HG02938 (cell line): ENCODE data around the gene CHST12.
"Not testable (repeated sequence)": the region's sequence is repeated elsewhere in the genome, so short reads cannot be mapped to it uniquely, and the experiment has no call there.

Experiments
- ATAC-seq: cut with Tn5 transposase; IDR thresholded peaks from one replicate; pipeline ENCODE4 v1.9.1; 2021; ENCODE audit warnings: mild to moderate bottlenecking, moderate library complexity; ENCODE audit not compliant: unreplicated experiment

The CHST12 gene

DNA sequence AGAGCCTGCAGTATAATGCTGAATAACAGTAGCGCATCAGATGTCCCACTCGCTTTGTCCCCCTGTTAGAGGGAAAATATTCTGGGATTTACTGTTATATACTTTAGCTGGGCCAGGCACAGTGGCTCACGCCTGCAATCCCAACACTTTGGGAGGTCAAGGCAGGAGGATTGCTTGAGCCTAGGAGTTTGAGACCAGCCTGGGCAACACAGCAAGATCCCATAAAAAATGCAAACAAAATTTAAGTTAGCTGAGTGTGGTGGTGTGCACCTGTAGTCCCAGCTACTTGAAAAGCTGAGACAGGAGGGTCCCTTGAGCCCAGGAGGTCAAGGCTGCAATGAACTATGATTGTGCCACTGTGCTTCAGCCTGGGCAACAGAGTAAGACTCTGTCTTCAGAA, 50.4 kb downstream of the CHST12 start:
- not testable (repeated sequence) for ATAC-seq

- ATAC-seq, result no peak
Measured at GRCh38 chr7:2459674-2460073, 56.3 kb downstream of the CHST12 start.

GRCh38 chr7:2460188-2460587, 56.8 kb downstream of the CHST12 start:
- no peak for ATAC-seq

DNA sequence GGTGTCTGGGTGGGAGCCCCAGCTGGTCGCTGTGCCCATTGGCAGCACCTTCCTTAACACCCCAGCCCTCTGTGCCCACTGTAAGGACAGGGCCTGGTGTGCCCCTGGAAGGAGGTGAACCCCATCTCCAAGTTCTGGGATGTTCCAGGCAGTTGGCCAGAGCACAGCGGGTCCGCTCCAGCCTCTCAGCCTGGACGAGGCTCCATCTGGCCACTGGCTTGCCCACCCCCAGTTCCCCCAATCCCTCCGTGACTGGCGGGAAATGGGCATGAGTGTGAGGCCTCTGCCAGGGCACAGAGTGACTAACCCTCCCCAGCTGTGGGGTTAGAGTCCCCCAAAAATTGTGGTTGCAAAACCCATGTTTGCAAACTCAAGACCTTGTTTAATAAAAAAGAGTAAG, 57.2 kb downstream of the CHST12 start:
- no peak for ATAC-seq

GRCh38 chr7:2461268-2462026, 58.0 kb downstream of the CHST12 start:
- no peak for ATAC-seq

GRCh38 chr7:2462731-2463130, 59.3 kb downstream of the CHST12 start:
- no peak for ATAC-seq

DNA sequence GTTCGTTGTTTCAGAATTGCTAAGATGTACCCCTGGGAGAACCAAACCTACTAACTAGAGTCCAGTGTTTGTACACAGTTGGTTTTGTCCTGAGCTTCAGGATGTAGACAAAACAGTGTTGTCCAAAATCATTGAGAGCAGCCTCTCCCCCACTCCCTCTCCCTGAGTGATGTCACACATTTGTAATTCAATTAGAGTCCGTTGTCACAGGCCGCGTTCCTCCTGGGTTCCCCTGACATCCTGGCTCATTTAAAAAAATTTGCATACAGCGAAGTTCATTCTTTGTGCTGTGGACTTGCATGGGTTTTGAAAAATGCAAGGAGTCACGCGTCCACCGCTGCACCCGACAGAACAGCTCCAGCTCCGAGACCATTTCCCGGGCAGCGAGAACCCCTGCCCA, 62.5 kb downstream of the CHST12 start:
- no peak for ATAC-seq

DNA sequence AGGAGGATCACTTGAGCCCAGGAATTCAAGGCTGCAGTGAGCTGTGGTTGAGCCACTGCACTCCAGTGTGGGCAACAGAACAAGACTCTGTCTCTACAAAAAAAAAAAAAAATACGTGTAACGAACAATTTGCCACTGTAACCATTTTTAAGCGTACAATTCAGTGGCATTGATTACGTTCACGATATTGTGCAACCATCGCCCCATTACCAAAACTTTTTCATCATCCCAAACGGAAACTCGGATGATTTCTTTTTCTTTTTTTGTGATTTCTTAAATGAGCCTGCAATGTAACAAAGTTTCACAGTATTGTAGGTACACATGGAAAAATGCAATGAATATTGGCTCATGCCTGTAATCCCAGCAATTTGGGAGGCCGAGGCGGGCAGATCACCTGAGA, 63.3 kb downstream of the CHST12 start:
- ATAC-seq, result no peak

- ATAC-seq, result no peak
Measured at GRCh38 chr7:2468227-2468626, 64.8 kb downstream of the CHST12 start.

DNA sequence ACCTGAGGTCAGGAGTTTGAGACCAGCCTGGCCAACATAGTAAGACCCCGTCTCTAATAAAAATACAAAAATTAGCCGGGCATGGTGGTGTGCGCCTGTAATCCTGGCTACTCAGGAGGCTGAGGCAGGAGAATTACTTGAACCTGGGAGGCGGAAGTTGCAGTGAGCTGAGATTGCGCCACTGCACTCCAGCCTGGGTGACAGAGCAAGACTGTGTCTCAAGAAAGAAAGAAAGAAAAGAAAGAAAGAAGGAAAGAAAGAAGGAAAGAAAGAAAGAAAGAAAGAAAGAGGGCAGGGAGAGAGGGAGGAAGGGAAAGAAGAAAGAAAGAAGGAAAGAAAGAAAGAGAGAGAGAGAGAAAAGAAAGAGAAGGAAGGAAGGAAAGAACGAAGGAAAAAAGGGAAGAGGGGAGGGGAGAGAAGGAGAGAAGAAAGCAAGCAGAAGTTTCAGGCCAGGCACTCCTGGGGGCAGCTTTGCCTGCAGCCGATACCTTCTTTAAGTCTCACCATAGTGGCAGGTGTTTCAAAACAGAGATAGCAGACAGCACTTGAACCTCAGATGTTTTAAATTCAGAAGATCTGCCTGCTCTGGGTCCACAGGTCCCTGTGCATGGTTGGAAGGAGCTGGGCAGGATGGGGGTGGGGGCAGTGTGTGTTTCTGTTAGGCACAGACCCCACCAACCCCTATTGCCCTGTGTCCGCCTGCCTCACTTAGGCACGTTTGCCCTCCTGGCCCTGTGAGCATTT, 66.2 kb downstream of the CHST12 start:
- ATAC-seq, result not testable (repeated sequence)

- no peak for ATAC-seq
Measured at GRCh38 chr7:2470204-2471021, 67.0 kb downstream of the CHST12 start.

DNA sequence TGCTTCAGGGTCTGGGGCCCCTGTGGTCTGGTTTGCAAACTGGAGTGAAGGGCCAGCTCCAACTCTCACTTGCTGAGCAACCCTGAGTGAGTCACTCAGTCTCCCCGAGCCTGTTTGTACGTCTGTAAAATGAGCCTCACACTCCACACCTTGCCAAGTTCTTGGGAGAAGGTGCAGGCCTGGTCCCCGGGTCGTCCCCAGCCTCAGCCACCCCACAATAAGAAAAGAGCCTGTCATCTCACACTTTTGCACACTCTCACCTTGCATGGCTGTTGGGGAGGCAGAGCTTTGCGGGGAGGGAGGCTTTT, 67.6 kb downstream of the CHST12 start:
- no peak for ATAC-seq

- ATAC-seq, result no peak
Measured at GRCh38 chr7:2471396-2471795, 68.0 kb downstream of the CHST12 start.

GRCh38 chr7:2472739-2473138, 69.3 kb downstream of the CHST12 start:
- no peak for ATAC-seq

- no peak for ATAC-seq
Measured at GRCh38 chr7:2473496-2474180, 70.2 kb downstream of the CHST12 start.

DNA sequence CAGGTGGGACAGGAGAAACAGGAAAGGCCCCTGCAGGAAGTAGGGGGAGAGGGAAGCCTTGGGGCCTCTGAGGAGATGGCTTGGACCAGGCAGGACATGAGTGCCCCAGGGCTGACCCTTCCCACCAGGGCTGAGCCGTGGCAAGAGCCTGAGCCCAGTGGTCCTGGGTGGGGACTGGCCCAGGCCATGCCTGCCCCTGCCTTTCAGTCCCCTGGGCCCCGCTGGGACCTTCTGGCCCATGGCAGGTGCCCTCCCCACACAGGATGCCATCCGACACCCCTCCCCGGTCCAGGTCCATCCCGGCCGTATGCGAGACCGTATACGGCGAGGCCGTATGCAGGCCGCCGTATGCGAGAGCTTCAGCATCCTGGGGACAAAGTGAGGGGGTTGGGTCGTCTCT, 70.8 kb downstream of the CHST12 start:
- ATAC-seq, result no peak

- no peak for ATAC-seq
Measured at GRCh38 chr7:2474813-2475677, 71.6 kb downstream of the CHST12 start.

DNA sequence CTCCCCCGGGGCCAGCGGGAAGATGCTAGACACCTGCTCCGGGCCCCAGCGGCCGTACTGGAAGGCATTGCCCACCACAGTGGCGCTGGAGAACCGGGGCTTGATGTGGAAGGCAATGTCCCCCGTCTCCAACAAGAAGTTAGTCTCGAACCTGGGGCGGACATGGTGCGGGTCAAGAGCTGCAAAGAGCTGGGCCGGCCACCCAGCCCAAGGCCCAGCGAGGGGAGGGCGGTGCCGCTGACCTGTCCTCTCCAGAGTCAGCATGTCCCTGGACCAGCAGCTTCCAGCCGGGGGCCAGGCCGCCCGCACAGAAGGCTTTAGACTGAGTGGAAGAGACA, 72.2 kb downstream of the CHST12 start:
- no peak for ATAC-seq

DNA sequence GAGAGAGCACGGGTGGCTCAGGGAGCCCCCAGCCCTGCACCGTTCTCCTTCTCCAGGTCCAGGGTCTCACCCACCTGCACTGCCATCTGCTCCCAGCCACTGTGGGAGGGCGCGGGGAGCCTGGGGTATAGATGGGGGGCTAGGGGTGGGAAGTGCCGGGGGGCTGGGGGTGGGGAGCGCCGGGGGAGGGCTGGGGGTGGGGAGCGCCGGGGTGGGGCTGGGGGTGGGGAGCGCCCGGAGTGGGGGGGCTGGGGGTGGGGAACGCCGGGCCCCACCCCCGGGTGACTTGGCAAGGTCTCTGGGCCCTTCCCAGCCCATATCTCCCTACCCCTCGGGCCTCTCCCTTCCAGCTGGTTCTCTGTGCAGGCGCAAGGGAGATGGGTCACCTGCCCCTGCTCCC, 72.9 kb downstream of the CHST12 start, which contains the start of gene GRIFIN:
Gene GRIFIN, minus strand, starts transcription at position 101 of the 400 bp plus-strand sequence. Its CDS starts 15 bp downstream, at position 86.
- ATAC-seq, result no peak

DNA sequence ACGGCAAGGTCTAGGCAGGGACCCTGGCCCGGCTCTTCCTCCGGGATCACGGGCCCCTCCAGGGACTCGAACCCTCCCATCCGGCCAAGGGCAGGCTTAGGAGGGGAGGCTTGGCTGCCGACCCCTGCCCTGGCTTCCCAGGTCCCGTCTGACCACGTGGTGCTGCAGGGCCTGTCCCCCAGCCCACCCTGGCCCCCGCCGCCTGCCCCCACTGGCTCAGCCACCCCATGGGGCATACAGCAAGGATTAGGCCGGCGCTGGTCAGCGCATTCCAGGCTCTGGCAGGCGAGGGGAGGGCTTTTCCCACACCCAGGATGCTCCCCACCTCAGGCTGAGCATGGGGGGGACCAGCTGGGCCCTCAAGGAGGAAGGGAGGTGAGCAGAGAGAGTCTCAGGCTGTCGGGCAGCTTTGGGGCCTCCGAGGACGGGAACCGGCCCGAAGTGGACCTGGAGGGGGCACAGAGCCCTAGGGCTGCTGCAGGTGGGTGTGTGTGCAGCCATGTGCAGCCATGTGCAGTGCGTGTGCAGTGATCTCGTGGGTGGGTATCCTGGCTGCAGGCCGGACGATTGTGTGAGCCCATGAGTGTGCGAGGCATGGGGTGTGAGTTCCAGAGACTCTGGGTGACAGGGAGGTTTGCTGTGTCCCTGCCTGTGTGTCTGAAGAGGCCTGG, 73.5 kb downstream of the CHST12 start:
- no peak for ATAC-seq
